Esophagus muscularis mucosa (tissue), 3 donors: ENCODE data around the gene ZIC2.

Experiments
- POLR2A ChIP-seq: fragments of 450-650 bp; IDR thresholded peaks from one replicate; pipeline ENCODE4 v1.6.1; 2017; ENCODE audit warnings: antibody characterized with exemption, moderate library complexity, mild to moderate bottlenecking, low read depth
- POLR2AphosphoS5 ChIP-seq, 2 donors: sonication (generic); formaldehyde crosslinking; IDR thresholded peaks; one replicate each; pipeline ENCODE4 v1.6.1; 2017; ENCODE audit warnings: antibody characterized with exemption in 2 of 2
- TF ChIP-seq, protein P1 (sequence below), 3 experiments: fragments of 200-600 bp in 2 of 3; fragments of 450-650 bp in 1 of 3; sonication (generic) in 2 of 3; IDR thresholded peaks; one replicate each; pipeline ENCODE4 v1.5.1; 2017 to 2019; ENCODE audit warnings: antibody characterized with exemption in 3 of 3, mild to moderate bottlenecking in 2 of 3, moderate library complexity in 1 of 3

DNA sequence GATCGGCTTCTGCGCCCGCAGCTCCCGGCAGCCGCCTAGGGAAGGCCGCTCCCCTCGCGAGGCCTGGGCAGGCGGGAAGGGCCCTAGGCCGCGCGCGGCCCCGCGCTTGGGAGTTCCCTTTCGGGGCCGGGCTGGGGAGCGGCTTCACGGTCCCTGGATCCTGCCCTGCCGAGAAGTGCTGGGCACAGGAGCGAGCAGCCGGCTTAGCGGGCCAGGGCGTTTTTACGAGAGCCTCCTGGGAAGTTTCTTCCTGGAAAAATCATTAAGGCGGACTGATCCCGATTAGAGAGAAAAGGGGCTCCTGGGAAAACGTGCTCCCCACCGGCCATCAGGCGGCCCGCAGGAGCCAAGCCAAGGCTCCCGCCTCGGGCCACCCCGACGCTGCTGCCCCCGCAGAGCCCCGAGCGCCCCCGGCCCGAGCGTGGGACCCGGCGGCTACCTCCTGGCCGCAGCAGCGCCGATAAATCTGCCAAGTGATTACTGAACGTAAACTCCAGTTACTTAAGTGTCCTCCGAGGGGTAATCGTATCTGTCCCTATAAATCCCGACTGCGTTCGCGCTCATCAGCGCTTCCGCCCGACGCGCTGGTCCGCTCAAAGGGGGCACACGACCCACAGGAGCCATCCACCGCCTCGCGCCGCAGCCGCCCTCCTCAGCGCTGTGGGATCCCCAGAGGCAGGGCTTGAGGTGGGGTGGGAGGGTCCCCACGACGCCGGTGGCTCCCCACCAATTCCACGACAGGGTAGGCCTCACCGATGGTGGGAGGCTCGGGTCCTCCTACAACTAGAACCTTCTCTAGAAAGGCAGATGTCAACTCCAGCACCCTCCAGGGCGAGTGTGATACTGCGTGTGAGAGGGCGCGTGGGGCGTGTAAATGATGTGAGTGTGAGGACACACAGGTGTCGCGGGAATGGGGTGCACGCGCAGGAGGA lies 12.8 kb upstream of the ZIC2 start:
- TF ChIP-seq POLR2AphosphoS5 (IDR thresholded peaks at IDR 0.05) (no peak), POLR2A (no peak)
- TF ChIP-seq, protein P1, sequence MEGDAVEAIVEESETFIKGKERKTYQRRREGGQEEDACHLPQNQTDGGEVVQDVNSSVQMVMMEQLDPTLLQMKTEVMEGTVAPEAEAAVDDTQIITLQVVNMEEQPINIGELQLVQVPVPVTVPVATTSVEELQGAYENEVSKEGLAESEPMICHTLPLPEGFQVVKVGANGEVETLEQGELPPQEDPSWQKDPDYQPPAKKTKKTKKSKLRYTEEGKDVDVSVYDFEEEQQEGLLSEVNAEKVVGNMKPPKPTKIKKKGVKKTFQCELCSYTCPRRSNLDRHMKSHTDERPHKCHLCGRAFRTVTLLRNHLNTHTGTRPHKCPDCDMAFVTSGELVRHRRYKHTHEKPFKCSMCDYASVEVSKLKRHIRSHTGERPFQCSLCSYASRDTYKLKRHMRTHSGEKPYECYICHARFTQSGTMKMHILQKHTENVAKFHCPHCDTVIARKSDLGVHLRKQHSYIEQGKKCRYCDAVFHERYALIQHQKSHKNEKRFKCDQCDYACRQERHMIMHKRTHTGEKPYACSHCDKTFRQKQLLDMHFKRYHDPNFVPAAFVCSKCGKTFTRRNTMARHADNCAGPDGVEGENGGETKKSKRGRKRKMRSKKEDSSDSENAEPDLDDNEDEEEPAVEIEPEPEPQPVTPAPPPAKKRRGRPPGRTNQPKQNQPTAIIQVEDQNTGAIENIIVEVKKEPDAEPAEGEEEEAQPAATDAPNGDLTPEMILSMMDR (IDR thresholded peaks at IDR 0.05): no peak
